ENCODE results near the gene TOMM20L. TPM values are rescaled to one million over a fixed set of nuclear protein-coding genes. Genes with fewer than 3 reads are reported as not detected.

TOMM20L gene
- total RNA-seq, 4 donors from 2014 or later: 2.6 TPM; not detected in 3

GRCh38 chr14:58428118-58428683 lies 32.5 kb downstream of the TOMM20L start:
- no peak for TF ChIP-seq CTCF (IDR thresholded peaks at IDR 0.05; ENCODE audit: low read depth)

GRCh38 chr14:58430156-58430555 lies 34.4 kb downstream of the TOMM20L start:
- TF ChIP-seq CTCF (IDR thresholded peaks at IDR 0.05; ENCODE audit: low read depth): no peak

GRCh38 chr14:58439476-58439875 lies 43.7 kb downstream of the TOMM20L start:
- TF ChIP-seq CTCF (IDR thresholded peaks at IDR 0.05; ENCODE audit: low read depth): no peak

GRCh38 chr14:58444627-58445026 lies 48.9 kb downstream of the TOMM20L start:
- no peak for TF ChIP-seq CTCF (IDR thresholded peaks at IDR 0.05; ENCODE audit: low read depth)

GRCh38 chr14:58455593-58456265 lies 60.0 kb downstream of the TOMM20L start:
- TF ChIP-seq CTCF (IDR thresholded peaks at IDR 0.05; ENCODE audit: low read depth): no peak

Small RNAs within 50 kb of the gene (small RNA-seq; reads per million reads assigned to genes)
- gene RF00019: 0.49 reads per million

Other genes with a start within 250 kb of the TOMM20L start
- 1 to 10 TPM; 2.1 to 6.6 (median 3.3) TPM for gene ARMH4, start 243.7 kb upstream of the TOMM20L start, total RNA-seq
- 100 to 1,000 TPM in 1 of 4 donors, 10 to 100 TPM in 3; 63.2 to 102 (median 66.1) TPM for gene ACTR10, start 195.8 kb upstream of the TOMM20L start, total RNA-seq
- gene PSMA3, start 151.1 kb upstream of the TOMM20L start, total RNA-seq: 100 to 1,000 TPM in 1 of 4 donors, 10 to 100 TPM in 3; 92.3 to 212 (median 95.7) TPM
- 10 to 100 TPM; 34.9 to 40.5 (median 39.7) TPM for gene ARID4A, start 97.4 kb upstream of the TOMM20L start, total RNA-seq
- gene TIMM9, start 31.6 kb downstream of the TOMM20L start, total RNA-seq: 10 to 100 TPM; 35.4 to 57.8 (median 47.3) TPM
- gene KIAA0586, start 31.8 kb downstream of the TOMM20L start, total RNA-seq: 10 to 100 TPM; 13.4 to 18.6 (median 14.7) TPM
- 1 to 10 TPM; 2.3 to 6.4 (median 3.2) TPM for gene DACT1, start 242.0 kb downstream of the TOMM20L start, total RNA-seq

Data from subcutaneous adipose tissue (tissue), 4 donors.